ENCODE data around the gene PCDHGA9. TPM values are rescaled to one million over a fixed set of nuclear protein-coding genes. Genes with fewer than 3 reads are reported as not detected.

The PCDHGA9 gene
- total RNA-seq, 1 experiment from 2014 or later: 1.6 TPM

DNA sequence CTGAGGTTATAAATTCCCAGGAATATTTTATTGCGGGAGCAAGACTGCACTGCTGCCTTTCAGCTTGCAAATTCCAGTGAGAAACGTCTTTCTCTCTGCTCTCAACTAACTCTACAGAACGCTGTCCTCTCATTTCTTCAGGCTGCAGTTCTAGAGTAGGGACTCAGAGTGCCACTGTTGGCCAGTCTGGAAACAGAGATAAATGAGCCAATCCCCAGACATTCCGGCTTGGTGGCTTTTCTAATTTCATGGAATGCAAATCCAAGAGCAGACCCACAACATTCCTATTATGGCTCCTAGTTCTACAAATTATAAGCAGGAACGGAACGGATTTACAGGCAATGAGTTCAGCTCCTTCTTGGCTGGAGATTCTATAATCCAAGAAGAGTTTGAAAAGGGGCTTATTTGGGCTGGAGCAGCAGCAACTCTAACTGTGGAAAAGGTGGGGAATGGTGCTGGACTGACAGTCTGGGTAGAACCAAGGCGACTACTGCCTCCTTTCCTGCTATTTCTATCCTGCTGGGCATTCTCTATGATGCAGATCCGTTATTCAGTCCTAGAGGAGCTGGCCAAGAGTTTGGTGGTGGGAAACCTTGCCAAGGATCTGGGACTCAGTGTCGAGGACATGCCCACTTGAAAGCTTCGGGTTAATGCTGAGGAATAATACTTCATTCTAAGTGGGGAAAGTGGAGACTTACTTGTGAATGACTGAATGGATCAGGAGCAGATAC, 37.0 kb downstream of the PCDHGA9 start:
- DNase-seq (ENCODE audit: extremely low read depth, low read depth): no peak

DNA sequence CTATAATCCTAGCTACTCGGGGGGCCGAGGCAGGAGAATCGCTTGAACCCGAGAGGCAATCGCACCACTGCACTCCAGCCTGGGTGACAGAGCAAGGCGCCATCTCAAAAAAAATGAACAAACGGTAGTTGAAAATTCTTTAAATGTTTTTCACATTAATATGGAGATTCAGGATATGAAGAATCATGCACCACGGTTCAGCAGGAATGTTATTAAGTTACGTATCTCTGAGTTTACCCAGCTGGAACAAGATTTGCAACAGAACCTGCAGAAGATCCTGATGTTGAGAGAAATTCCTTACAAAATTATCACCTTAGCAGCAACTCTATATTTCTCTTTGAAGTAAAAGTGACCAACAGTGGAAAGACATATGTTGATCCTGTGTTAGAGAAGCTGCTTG, 37.8 kb downstream of the PCDHGA9 start:
- no peak for DNase-seq (ENCODE audit: extremely low read depth, low read depth)

DNA sequence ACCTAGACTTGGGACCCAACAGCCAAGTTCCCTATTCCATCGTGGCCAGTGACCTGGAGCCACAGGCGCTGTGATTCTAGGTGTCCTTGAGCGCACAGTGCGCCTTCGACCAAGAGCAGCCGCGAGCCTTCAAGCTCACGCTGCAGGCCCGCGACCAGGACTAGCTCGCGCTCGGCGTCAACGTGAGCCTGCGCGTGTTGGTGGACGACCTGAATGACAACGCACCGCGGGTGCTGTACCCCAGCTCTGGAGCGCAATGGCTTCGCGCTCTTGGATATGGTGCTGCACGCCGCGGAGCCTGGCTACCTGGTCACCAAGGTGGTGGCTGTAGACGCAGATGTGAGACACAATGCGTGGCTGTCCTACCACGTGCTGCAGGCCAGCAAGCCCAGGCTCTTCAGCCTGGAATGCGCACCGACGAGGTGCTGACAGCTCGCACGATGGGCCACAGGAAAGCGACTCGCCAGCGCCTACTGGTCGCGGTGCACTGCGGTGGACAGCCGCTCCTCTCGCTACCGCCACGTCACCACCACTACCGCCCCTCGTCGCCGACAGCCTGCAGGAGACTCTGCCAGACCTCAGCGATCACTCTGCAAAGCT, 39.1 kb downstream of the PCDHGA9 start:
- no peak for DNase-seq (ENCODE audit: extremely low read depth, low read depth)

Other genes starting within 250 kb of the PCDHGA9 start
- gene PCDHB7, start 230.1 kb upstream of the PCDHGA9 start, total RNA-seq (2014; rRNA removed; shearing (Covaris generic)): 0.17 and 0.25 TPM in 2 replicates
- 0.14 and 0.22 TPM in 2 replicates for gene PCDHB8, start 225.0 kb upstream of the PCDHGA9 start, total RNA-seq (2014; rRNA removed; shearing (Covaris generic))
- 0.32 and 0.69 TPM in 2 replicates for gene PCDHB16, start 220.4 kb upstream of the PCDHGA9 start, total RNA-seq (2014; rRNA removed; shearing (Covaris generic))
- 0.40 and 0.69 TPM in 2 replicates for gene PCDHB9, start 215.6 kb upstream of the PCDHGA9 start, total RNA-seq (2014; rRNA removed; shearing (Covaris generic))
- gene PCDHB10, start 210.4 kb upstream of the PCDHGA9 start, total RNA-seq (2014; rRNA removed; shearing (Covaris generic)): 0.35 and 0.72 TPM in 2 replicates
- gene PCDHB11, start 203.2 kb upstream of the PCDHGA9 start, total RNA-seq (2014; rRNA removed; shearing (Covaris generic)): 5.4 and 6.0 TPM in 2 replicates
- gene PCDHB12, start 194.1 kb upstream of the PCDHGA9 start, total RNA-seq (2014; rRNA removed; shearing (Covaris generic)): 0.75 and 0.99 TPM in 2 replicates
- 2.2 and 2.5 TPM in 2 replicates for gene PCDHB13, start 188.9 kb upstream of the PCDHGA9 start, total RNA-seq (2014; rRNA removed; shearing (Covaris generic))
- 2.7 and 2.8 TPM in 2 replicates for gene PCDHB14, start 179.4 kb upstream of the PCDHGA9 start, total RNA-seq (2014; rRNA removed; shearing (Covaris generic))
- 0.12 and 0.20 TPM in 2 replicates for gene PCDHB15, start 157.4 kb upstream of the PCDHGA9 start, total RNA-seq (2014; rRNA removed; shearing (Covaris generic))
- not detected in 2 replicates for gene SLC25A2, start 98.7 kb upstream of the PCDHGA9 start, total RNA-seq (2014; rRNA removed; shearing (Covaris generic))
- 91.7 and 130 TPM in 2 replicates for gene TAF7, start 82.0 kb upstream of the PCDHGA9 start, total RNA-seq (2014; rRNA removed; shearing (Covaris generic))
- 0.72 and 1.6 TPM in 2 replicates for gene PCDHGA1, start 72.3 kb upstream of the PCDHGA9 start, total RNA-seq (2014; rRNA removed; shearing (Covaris generic))
- gene PCDHGA2, start 64.0 kb upstream of the PCDHGA9 start, total RNA-seq (2014; rRNA removed; shearing (Covaris generic)): 0.12 TPM in 2 replicates
- 0.17 TPM in 1 of 2 replicates, not detected in the other for gene PCDHGA3, start 58.9 kb upstream of the PCDHGA9 start, total RNA-seq (2014; rRNA removed; shearing (Covaris generic))
- gene PCDHGB1, start 52.7 kb upstream of the PCDHGA9 start, total RNA-seq (2014; rRNA removed; shearing (Covaris generic)): 1.1 and 2.6 TPM in 2 replicates
- gene PCDHGA4, start 47.8 kb upstream of the PCDHGA9 start, total RNA-seq (2014; rRNA removed; shearing (Covaris generic)): 0.79 and 1.3 TPM in 2 replicates
- gene PCDHGB2, start 42.8 kb upstream of the PCDHGA9 start, total RNA-seq (2014; rRNA removed; shearing (Covaris generic)): 1.8 and 2.0 TPM in 2 replicates
- gene PCDHGA5, start 38.6 kb upstream of the PCDHGA9 start, total RNA-seq (2014; rRNA removed; shearing (Covaris generic)): 0.58 and 0.62 TPM in 2 replicates
- gene PCDHGB3, start 32.5 kb upstream of the PCDHGA9 start, total RNA-seq (2014; rRNA removed; shearing (Covaris generic)): 0.52 and 1.1 TPM in 2 replicates
- gene PCDHGA6, start 28.9 kb upstream of the PCDHGA9 start, total RNA-seq (2014; rRNA removed; shearing (Covaris generic)): 1.1 and 1.2 TPM in 2 replicates
- 0.54 and 0.55 TPM in 2 replicates for gene PCDHGA7, start 20.0 kb upstream of the PCDHGA9 start, total RNA-seq (2014; rRNA removed; shearing (Covaris generic))
- gene PCDHGB4, start 15.1 kb upstream of the PCDHGA9 start, total RNA-seq (2014; rRNA removed; shearing (Covaris generic)): 5.5 and 5.6 TPM in 2 replicates
- gene PCDHGA8, start 10.1 kb upstream of the PCDHGA9 start, total RNA-seq (2014; rRNA removed; shearing (Covaris generic)): 0.97 and 1.4 TPM in 2 replicates
- gene PCDHGB5, start 4.8 kb upstream of the PCDHGA9 start, total RNA-seq (2014; rRNA removed; shearing (Covaris generic)): 0.72 and 1.6 TPM in 2 replicates
- gene PCDHGB6, start 5.2 kb downstream of the PCDHGA9 start, total RNA-seq (2014; rRNA removed; shearing (Covaris generic)): 0.55 and 0.62 TPM in 2 replicates
- gene PCDHGA10, start 10.2 kb downstream of the PCDHGA9 start, total RNA-seq (2014; rRNA removed; shearing (Covaris generic)): 5.1 TPM in 2 replicates
- 0.79 and 0.89 TPM in 2 replicates for gene PCDHGB7, start 14.9 kb downstream of the PCDHGA9 start, total RNA-seq (2014; rRNA removed; shearing (Covaris generic))
- gene PCDHGA11, start 18.3 kb downstream of the PCDHGA9 start, total RNA-seq (2014; rRNA removed; shearing (Covaris generic)): 0.52 and 0.87 TPM in 2 replicates
- gene PCDHGA12, start 27.7 kb downstream of the PCDHGA9 start, total RNA-seq (2014; rRNA removed; shearing (Covaris generic)): 0.20 and 0.42 TPM in 2 replicates
- 5.9 and 7.0 TPM in 2 replicates for gene PCDHGC3, start 73.2 kb downstream of the PCDHGA9 start, total RNA-seq (2014; rRNA removed; shearing (Covaris generic))
- 0.12 TPM in 2 replicates for gene PCDHGC4, start 82.3 kb downstream of the PCDHGA9 start, total RNA-seq (2014; rRNA removed; shearing (Covaris generic))
- gene PCDHGC5, start 86.3 kb downstream of the PCDHGA9 start, total RNA-seq (2014; rRNA removed; shearing (Covaris generic)): 0.30 TPM in 1 of 2 replicates, not detected in the other
- gene DIAPH1, start 216.2 kb downstream of the PCDHGA9 start, total RNA-seq (2014; rRNA removed; shearing (Covaris generic)): 24.2 and 26.0 TPM in 2 replicates
- gene HDAC3, start 234.1 kb downstream of the PCDHGA9 start, total RNA-seq (2014; rRNA removed; shearing (Covaris generic)): 47.7 and 54.5 TPM in 2 replicates
- 1.5 and 2.1 TPM in 2 replicates for gene RELL2, start 234.2 kb downstream of the PCDHGA9 start, total RNA-seq (2014; rRNA removed; shearing (Covaris generic))
- 12.3 and 15.9 TPM in 2 replicates for gene FCHSD1, start 248.6 kb downstream of the PCDHGA9 start, total RNA-seq (2014; rRNA removed; shearing (Covaris generic))